ENCODE data around the gene CDHR3. TPM values are rescaled to one million over a fixed set of nuclear protein-coding genes. Genes with fewer than 3 reads are reported as not detected.
"Not testable (repeated sequence)": the region's sequence is repeated elsewhere in the genome, so short reads cannot be mapped to it uniquely, and the experiment has no call there.

The CDHR3 gene
- polyA plus RNA-seq, 4 donors, result 4.1 to 24.1 (median 5.4) TPM

DNA sequence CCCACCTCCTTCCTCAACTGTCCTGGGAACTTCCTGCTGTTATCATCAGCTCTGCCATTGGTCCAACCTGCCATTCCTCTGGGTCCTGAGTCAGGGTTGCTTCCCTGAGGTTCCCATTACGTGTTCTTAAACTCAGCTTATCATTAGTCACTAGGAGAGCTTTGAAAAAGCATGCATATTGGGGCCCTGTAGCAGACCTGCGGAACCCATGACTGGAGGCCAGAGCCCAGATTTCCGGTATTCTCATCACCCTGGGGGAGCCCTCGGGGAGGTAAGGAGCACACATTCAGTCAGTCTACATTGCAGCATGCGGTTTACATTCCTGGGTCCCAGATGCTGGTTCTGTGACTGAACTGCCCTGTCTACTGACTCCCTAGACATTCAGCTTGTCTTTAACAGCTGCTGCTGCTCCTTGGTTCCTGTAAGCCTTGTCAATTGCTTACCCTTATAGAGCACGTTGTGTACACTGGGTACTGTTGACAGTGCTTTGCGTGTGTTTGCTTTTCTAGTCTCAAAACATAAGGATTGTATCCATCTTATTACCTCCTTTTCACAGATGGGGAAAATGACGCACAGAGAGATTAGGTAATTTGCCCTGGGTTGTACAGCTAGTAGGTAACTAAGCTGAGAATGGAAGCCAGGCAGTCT is 12.8 kb downstream of the CDHR3 start:
- no peak overlapping the region for H3K4me3 ChIP-seq (ENCODE audit: low read depth in 1 of 3, low read length in 3 of 3)

GRCh38 chr7:105976868-105977267 is 13.8 kb downstream of the CDHR3 start:
- 84 to 87% (median 85%) methylated on average over 4 of the region's 4 CpGs for WGBS, 3 donors
- no peaks in the 10 kb centered on the region for H3K27me3 ChIP-seq (ENCODE audit: control insufficient read depth in 3 of 3, insufficient read depth in 3 of 3, low read length in 3 of 3)
- no peak for DNase-seq
- no peak for FAIRE-seq
- no peaks in the 10 kb centered on the region for H3K36me3 ChIP-seq (ENCODE audit: control insufficient read depth in 3 of 3, insufficient read depth in 2 of 3, low read depth in 1 of 3, low read length in 3 of 3)
- no peak overlapping the region for H3K27ac ChIP-seq (ENCODE audit: low read depth in 1 of 3, low read length in 2 of 3)
- no peaks in the 10 kb centered on the region for H3K4me1 ChIP-seq (ENCODE audit: control insufficient read depth in 3 of 3, insufficient read depth in 2 of 3, low read depth in 1 of 3, low read length in 2 of 3)
- H3K9me3 ChIP-seq (ENCODE audit: control insufficient read depth in 2 of 2, insufficient read depth in 1 of 2, low read depth in 1 of 2, low read length in 1 of 2), result no peaks in the 10 kb centered on the region
- H3K4me3 ChIP-seq (ENCODE audit: low read depth in 1 of 3, low read length in 3 of 3), result no peak overlapping the region

More for the DNA sequence above, 12.8 kb downstream of the CDHR3 start:
- Histone ChIP-seq H3K9me3 (ENCODE audit: control insufficient read depth in 2 of 2, insufficient read depth in 1 of 2, low read depth in 1 of 2, low read length in 1 of 2) (no peaks in the 10 kb centered on the region), H3K36me3 (ENCODE audit: control insufficient read depth in 3 of 3, insufficient read depth in 2 of 3, low read depth in 1 of 3, low read length in 3 of 3) (no peaks in the 10 kb centered on the region), H3K27me3 (ENCODE audit: control insufficient read depth in 3 of 3, insufficient read depth in 3 of 3, low read length in 3 of 3) (no peaks in the 10 kb centered on the region), H3K27ac (ENCODE audit: low read depth in 1 of 3, low read length in 2 of 3) (no peak overlapping the region), H3K4me1 (ENCODE audit: control insufficient read depth in 3 of 3, insufficient read depth in 2 of 3, low read depth in 1 of 3, low read length in 2 of 3) (no peaks in the 10 kb centered on the region)
- FAIRE-seq (no peak), DNase-seq (peak; percentile 9 to 28)
- 77 to 81% (median 80%) methylated on average over 8 of the region's 8 CpGs for WGBS, 3 donors

DNA sequence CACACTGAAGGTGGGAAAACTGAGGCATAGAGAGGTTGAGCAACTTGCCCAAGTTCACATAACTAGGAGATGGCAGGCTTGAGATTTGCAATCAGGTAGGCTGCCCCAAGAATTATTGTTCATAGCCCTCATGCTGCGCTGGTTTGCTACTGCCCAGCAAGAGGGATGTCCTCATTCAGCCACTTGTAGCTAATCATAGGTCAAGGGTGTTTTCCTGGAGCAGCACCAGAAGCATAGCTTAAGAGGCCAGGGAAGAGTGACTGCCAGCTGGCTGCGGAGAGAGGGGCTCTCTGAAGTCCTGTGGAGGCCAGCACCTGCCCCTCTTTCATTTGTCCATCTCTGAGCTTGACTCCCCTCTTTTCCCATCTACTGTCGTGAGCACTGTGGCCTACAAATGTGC is 15.0 kb downstream of the CDHR3 start:
- H3K27ac ChIP-seq (ENCODE audit: low read depth in 1 of 3, low read length in 2 of 3), result no peak overlapping the region
- no peaks in the 10 kb centered on the region for H3K4me1 ChIP-seq (ENCODE audit: control insufficient read depth in 3 of 3, insufficient read depth in 2 of 3, low read depth in 1 of 3, low read length in 2 of 3)
- FAIRE-seq, result no peak
- no peaks in the 10 kb centered on the region for H3K9me3 ChIP-seq (ENCODE audit: control insufficient read depth in 2 of 2, insufficient read depth in 1 of 2, low read depth in 1 of 2, low read length in 1 of 2)
- 86 to 94% (median 93%) methylated on average over 3 of the region's 3 CpGs for WGBS, 3 donors
- no peaks in the 10 kb centered on the region for H3K36me3 ChIP-seq (ENCODE audit: control insufficient read depth in 3 of 3, insufficient read depth in 2 of 3, low read depth in 1 of 3, low read length in 3 of 3)
- H3K27me3 ChIP-seq (ENCODE audit: control insufficient read depth in 3 of 3, insufficient read depth in 3 of 3, low read length in 3 of 3), result no peaks in the 10 kb centered on the region
- no peak overlapping the region for H3K4me3 ChIP-seq (ENCODE audit: low read depth in 1 of 3, low read length in 3 of 3)
- DNase-seq, result no peak

GRCh38 chr7:105978974-105979373 is 15.9 kb downstream of the CDHR3 start:
- Histone ChIP-seq H3K4me1 (ENCODE audit: control insufficient read depth in 3 of 3, insufficient read depth in 2 of 3, low read depth in 1 of 3, low read length in 2 of 3) (no peaks in the 10 kb centered on the region), H3K27me3 (ENCODE audit: control insufficient read depth in 3 of 3, insufficient read depth in 3 of 3, low read length in 3 of 3) (no peaks in the 10 kb centered on the region), H3K27ac (ENCODE audit: low read depth in 1 of 3, low read length in 2 of 3) (no peak overlapping the region), H3K4me3 (ENCODE audit: low read depth in 1 of 3, low read length in 3 of 3) (no peak overlapping the region), H3K9me3 (ENCODE audit: control insufficient read depth in 2 of 2, insufficient read depth in 1 of 2, low read depth in 1 of 2, low read length in 1 of 2) (no peaks in the 10 kb centered on the region), H3K36me3 (ENCODE audit: control insufficient read depth in 3 of 3, insufficient read depth in 2 of 3, low read depth in 1 of 3, low read length in 3 of 3) (no peaks in the 10 kb centered on the region)
- 91 to 96% (median 94%) methylated on average over 2 of the region's 2 CpGs for WGBS, 3 donors
- no peak for DNase-seq
- no peak for FAIRE-seq

DNA sequence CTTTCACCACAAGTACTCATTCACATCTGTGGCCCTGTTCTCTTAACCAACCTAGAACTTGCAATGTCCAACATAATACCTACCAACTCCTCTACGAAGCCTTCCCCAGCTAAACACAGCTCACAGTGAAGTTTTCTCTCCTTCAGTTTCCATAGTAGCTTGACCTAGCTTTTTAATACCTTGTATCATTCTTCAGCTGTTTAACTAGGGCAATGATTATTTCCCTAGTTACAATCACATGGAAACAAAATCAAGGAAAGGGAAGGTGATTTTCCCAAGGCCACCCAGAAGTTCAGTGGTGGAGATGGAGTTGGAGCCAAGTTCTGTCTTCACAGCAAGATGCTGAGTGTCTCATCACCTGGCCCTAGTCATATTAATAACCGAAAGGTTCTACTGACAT is 16.3 kb downstream of the CDHR3 start:
- 91 to 100% (median 96%) methylated on average over 2 of the region's 2 CpGs for WGBS, 3 donors
- DNase-seq, result no peak
- FAIRE-seq, result no peak

DNA sequence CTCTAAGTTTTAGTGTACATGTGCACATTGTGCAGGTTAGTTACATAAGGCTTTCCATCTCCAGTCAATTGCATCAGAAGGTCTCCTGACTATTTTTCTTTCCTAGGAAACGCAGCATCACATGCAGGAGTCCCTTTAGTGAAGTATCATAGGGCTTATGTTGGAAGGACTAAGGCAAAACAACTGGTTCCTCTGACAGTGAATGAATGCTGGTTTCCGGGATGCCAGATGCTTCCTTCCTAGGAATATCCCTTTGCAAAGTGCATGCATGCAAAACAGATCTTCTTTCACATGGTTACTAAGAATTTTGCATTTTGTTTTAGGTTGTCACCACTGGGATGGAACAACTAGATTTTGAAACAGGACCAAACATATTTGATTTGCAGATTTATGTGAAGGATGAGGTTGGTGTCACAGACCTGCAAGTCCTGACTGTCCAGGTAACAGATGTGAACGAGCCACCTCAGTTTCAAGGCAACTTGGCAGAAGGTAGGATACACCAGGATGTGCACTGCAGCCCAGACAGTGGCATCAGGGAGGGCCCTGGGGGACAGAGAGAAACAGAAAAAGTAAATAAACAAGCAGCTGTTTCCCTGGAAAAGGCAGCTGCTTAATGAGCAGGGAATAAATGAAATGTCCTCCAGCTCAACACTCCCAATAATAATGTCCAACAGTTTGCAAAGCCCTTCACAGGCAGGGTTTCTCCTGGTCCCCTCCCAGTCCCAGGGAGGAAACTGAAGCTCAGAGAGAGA is 17.8 kb downstream of the CDHR3 start:
- Histone ChIP-seq H3K9me3 (ENCODE audit: control insufficient read depth in 2 of 2, insufficient read depth in 1 of 2, low read depth in 1 of 2, low read length in 1 of 2) (no peaks in the 10 kb centered on the region), H3K27ac (ENCODE audit: low read depth in 1 of 3, low read length in 2 of 3) (no peak overlapping the region), H3K4me3 (ENCODE audit: low read depth in 1 of 3, low read length in 3 of 3) (no peak overlapping the region), H3K27me3 (ENCODE audit: control insufficient read depth in 3 of 3, insufficient read depth in 3 of 3, low read length in 3 of 3) (no peaks in the 10 kb centered on the region), H3K4me1 (ENCODE audit: control insufficient read depth in 3 of 3, insufficient read depth in 2 of 3, low read depth in 1 of 3, low read length in 2 of 3) (no peaks in the 10 kb centered on the region), H3K36me3 (ENCODE audit: control insufficient read depth in 3 of 3, insufficient read depth in 2 of 3, low read depth in 1 of 3, low read length in 3 of 3) (no peaks in the 10 kb centered on the region)
- 74 to 81% (median 79%) methylated on average over 3 of the region's 3 CpGs for WGBS, 3 donors
- DNase-seq (no peak), FAIRE-seq (no peak)

More for the DNA sequence above, 16.3 kb downstream of the CDHR3 start:
- no peaks in the 10 kb centered on the region for H3K27me3 ChIP-seq (ENCODE audit: control insufficient read depth in 3 of 3, insufficient read depth in 3 of 3, low read length in 3 of 3)
- no peak overlapping the region for H3K27ac ChIP-seq (ENCODE audit: low read depth in 1 of 3, low read length in 2 of 3)
- no peaks in the 10 kb centered on the region for H3K9me3 ChIP-seq (ENCODE audit: control insufficient read depth in 2 of 2, insufficient read depth in 1 of 2, low read depth in 1 of 2, low read length in 1 of 2)
- no peaks in the 10 kb centered on the region for H3K4me1 ChIP-seq (ENCODE audit: control insufficient read depth in 3 of 3, insufficient read depth in 2 of 3, low read depth in 1 of 3, low read length in 2 of 3)
- no peak overlapping the region for H3K4me3 ChIP-seq (ENCODE audit: low read depth in 1 of 3, low read length in 3 of 3)
- no peaks in the 10 kb centered on the region for H3K36me3 ChIP-seq (ENCODE audit: control insufficient read depth in 3 of 3, insufficient read depth in 2 of 3, low read depth in 1 of 3, low read length in 3 of 3)

- Histone ChIP-seq H3K27ac (ENCODE audit: low read depth in 1 of 3, low read length in 2 of 3) (no peak overlapping the region), H3K36me3 (ENCODE audit: control insufficient read depth in 3 of 3, insufficient read depth in 2 of 3, low read depth in 1 of 3, low read length in 3 of 3) (no peaks in the 10 kb centered on the region), H3K27me3 (ENCODE audit: control insufficient read depth in 3 of 3, insufficient read depth in 3 of 3, low read length in 3 of 3) (no peaks in the 10 kb centered on the region), H3K4me1 (ENCODE audit: control insufficient read depth in 3 of 3, insufficient read depth in 2 of 3, low read depth in 1 of 3, low read length in 2 of 3) (no peaks in the 10 kb centered on the region), H3K4me3 (ENCODE audit: low read depth in 1 of 3, low read length in 3 of 3) (no peak overlapping the region), H3K9me3 (ENCODE audit: control insufficient read depth in 2 of 2, insufficient read depth in 1 of 2, low read depth in 1 of 2, low read length in 1 of 2) (no peaks in the 10 kb centered on the region)
- 94% methylated on average over 2 of the region's 2 CpGs; no CpG with 5 or more reads in 2 of the 3 donors for WGBS, 3 donors
- FAIRE-seq (no peak), DNase-seq (no peak)
Measured at GRCh38 chr7:105982388-105982787, 19.3 kb downstream of the CDHR3 start.

GRCh38 chr7:105984808-105985207 is 21.7 kb downstream of the CDHR3 start:
- not testable (repeated sequence) for H3K4me3 ChIP-seq (ENCODE audit: low read depth in 1 of 3, low read length in 3 of 3); DNase-seq; H3K27me3 ChIP-seq (ENCODE audit: control insufficient read depth in 3 of 3, insufficient read depth in 3 of 3, low read length in 3 of 3); H3K9me3 ChIP-seq (ENCODE audit: control insufficient read depth in 2 of 2, insufficient read depth in 1 of 2, low read depth in 1 of 2, low read length in 1 of 2); H3K36me3 ChIP-seq (ENCODE audit: control insufficient read depth in 3 of 3, insufficient read depth in 2 of 3, low read depth in 1 of 3, low read length in 3 of 3); FAIRE-seq; H3K27ac ChIP-seq (ENCODE audit: low read depth in 1 of 3, low read length in 2 of 3); H3K4me1 ChIP-seq (ENCODE audit: control insufficient read depth in 3 of 3, insufficient read depth in 2 of 3, low read depth in 1 of 3, low read length in 2 of 3)
- 90 to 98% (median 95%) methylated on average over 6 of the region's 6 CpGs for WGBS, 3 donors

Data from small intestine (tissue), 7 donors.